Activated B cell treated with CpG ODN at 0.5 μM for 24 hours (primary cell): Measurements from ENCODE around the gene MAP6. TPM values are rescaled to one million over a fixed set of nuclear protein-coding genes. Genes with fewer than 3 reads are reported as not detected.

Experiments used
- ATAC-seq: fragments of 200-7000 bp; cut with Tn5 transposase; one replicate; pipeline ENCODE4 v1.10.0; 2021; ENCODE audit warnings: low read depth, mild to moderate bottlenecking, moderate library complexity
- CTCF ChIA-PET: fragments of 350-600 bp; sonication (Branson Sonifier 250); formaldehyde crosslinking; loops from one replicate; lab custom pipeline; 2021; ENCODE audit warnings: antibody characterized with exemption; lab: Charles Lee
- POLR2A ChIA-PET: fragments of 350-600 bp; sonication (Branson Sonifier 250); formaldehyde crosslinking; loops from one replicate; lab custom pipeline; 2021; ENCODE audit warnings: antibody characterized with exemption; lab: Charles Lee
- DNase-seq: peaks from one replicate; pipeline ENCODE4 v3.0.0; 2022
- H3K27ac Mint-ChIP-seq: one replicate; pipeline ENCODE4 v1.8.0; 2020; ENCODE audit warnings: mixed read lengths
- H3K27me3 Mint-ChIP-seq: one replicate; pipeline ENCODE4 v1.8.0; 2021; ENCODE audit warnings: mixed read lengths
- H3K36me3 Mint-ChIP-seq: one replicate; pipeline ENCODE4 v1.8.0; 2021; ENCODE audit warnings: low read depth, mixed read lengths
- H3K4me1 Mint-ChIP-seq: one replicate; pipeline ENCODE4 v1.8.0; 2021; ENCODE audit warnings: mixed read lengths
- H3K4me3 Mint-ChIP-seq: one replicate; pipeline ENCODE4 v1.8.0; 2020; ENCODE audit warnings: mild to moderate bottlenecking, mixed read lengths
- H3K9me3 Mint-ChIP-seq: one replicate; pipeline ENCODE4 v1.8.0; 2020; ENCODE audit warnings: mixed read lengths
- CTCF ChIP-seq: fragments of 200-600 bp; IDR thresholded peaks from one replicate; pipeline ENCODE4 v1.8.0; 2022; ENCODE audit warnings: antibody characterized with exemption, mild to moderate bottlenecking
- intact Hi-C: fragments of 100-400 bp; cut with micrococcal nuclease; formaldehyde crosslinking; loops from one replicate; pipeline ENCODE4 v1.15.1; 2024
- total RNA-seq: library from RNA; stranded (reverse); gene quantifications from 2 replicates; pipeline ENCODE4 v1.2.3, GENCODE V29; 2022

Gene MAP6
- total RNA-seq, 1 donor from 2014 or later, result 0.40 TPM

- DNase-seq (no peak), ATAC-seq (no peak)
- CTCF ChIA-PET, result no interaction called here
- POLR2A ChIA-PET, result no interaction called here
- intact Hi-C loops, result no loop called here
- Mint-ChIP-seq H3K36me3 (no peaks in the 10 kb centered on the region), H3K27me3 (no peaks in the 10 kb centered on the region), H3K4me1 (no peaks in the 10 kb centered on the region), H3K4me3 (no peak overlapping the region), H3K9me3 (no peaks in the 10 kb centered on the region), H3K27ac (no peak overlapping the region)
- TF ChIP-seq CTCF, result no peak
Measured at GRCh38 chr11:75651218-75651617, 17.6 kb downstream of the MAP6 start.

GRCh38 chr11:75650167-75650723 is 18.6 kb downstream of the MAP6 start:
- Mint-ChIP-seq H3K9me3 (no peaks in the 10 kb centered on the region), H3K27ac (no peak overlapping the region), H3K36me3 (no peaks in the 10 kb centered on the region), H3K27me3 (no peaks in the 10 kb centered on the region), H3K4me1 (no peaks in the 10 kb centered on the region), H3K4me3 (no peak overlapping the region)
- intact Hi-C loops, result no loop called here
- ATAC-seq (no peak), DNase-seq (no peak)
- ChIA-PET CTCF (no interaction called here), POLR2A (no interaction called here)
- no peak for TF ChIP-seq CTCF

GRCh38 chr11:75644946-75645345 is 23.9 kb downstream of the MAP6 start:
- POLR2A ChIA-PET, result no interaction called here
- TF ChIP-seq CTCF, result no peak
- H3K27ac Mint-ChIP-seq, result no peak overlapping the region

GRCh38 chr11:75644370-75644769 is 24.5 kb downstream of the MAP6 start:
- peaks cover 7% of the 10 kb centered on the region for H3K27me3 Mint-ChIP-seq
- no peak for TF ChIP-seq CTCF
- no peaks in the 10 kb centered on the region for H3K9me3 Mint-ChIP-seq
- no peak overlapping the region for H3K27ac Mint-ChIP-seq
- DNase-seq (no peak), ATAC-seq (no peak)
- CTCF ChIA-PET, result no interaction called here
- peaks cover 9% of the 10 kb centered on the region for H3K4me1 Mint-ChIP-seq
- intact Hi-C loops, result no loop called here
- no peaks in the 10 kb centered on the region for H3K36me3 Mint-ChIP-seq
- no peak overlapping the region for H3K4me3 Mint-ChIP-seq
- POLR2A ChIA-PET, result no interaction called here

More at GRCh38 chr11:75644946-75645345, 23.9 kb downstream of the MAP6 start:
- peaks cover 3% of the 10 kb centered on the region for H3K4me1 Mint-ChIP-seq
- H3K4me3 Mint-ChIP-seq, result no peak overlapping the region
- intact Hi-C loops, result no loop called here
- DNase-seq (no peak), ATAC-seq (no peak)
- no peaks in the 10 kb centered on the region for H3K9me3 Mint-ChIP-seq
- H3K27me3 Mint-ChIP-seq, result peaks cover 7% of the 10 kb centered on the region
- CTCF ChIA-PET, result no interaction called here
- no peaks in the 10 kb centered on the region for H3K36me3 Mint-ChIP-seq

- TF ChIP-seq CTCF, result no peak
- ATAC-seq (no peak), DNase-seq (no peak)
- Mint-ChIP-seq H3K4me1 (peaks cover 11% of the 10 kb centered on the region), H3K36me3 (no peaks in the 10 kb centered on the region), H3K27me3 (peaks cover 7% of the 10 kb centered on the region), H3K27ac (no peak overlapping the region), H3K4me3 (no peak overlapping the region), H3K9me3 (no peaks in the 10 kb centered on the region)
- intact Hi-C loops, result no loop called here
- ChIA-PET POLR2A (no interaction called here), CTCF (interaction anchor here (1.1 to 1.7 kb wide), 2 partner anchors 14 to 63 kb away, joined by 3 to 5 read pairs; no protein-coding TSS in a partner anchor)
Measured at GRCh38 chr11:75642402-75643113, 26.3 kb downstream of the MAP6 start.
